Suprapubic skin (tissue), 4 donors: Measurements from ENCODE around the gene SETD4. TPM values are rescaled to one million over a fixed set of nuclear protein-coding genes. Genes with fewer than 3 reads are reported as not detected.

Experiments
- DNase-seq, 2 donors: peaks; one replicate each; pipeline ENCODE4 v3.0.0-alpha.2; 2019; ENCODE audit warnings: low spot score in 2 of 2
- H3K27ac ChIP-seq: fragments of 200-600 bp; sonication (generic); one replicate; pipeline ENCODE4 v1.5.1; 2019
- H3K27me3 ChIP-seq: fragments of 200-600 bp; sonication (generic); one replicate; pipeline ENCODE4 v1.5.1; 2019
- H3K36me3 ChIP-seq: fragments of 200-600 bp; sonication (generic); one replicate; pipeline ENCODE4 v1.5.1; 2019
- H3K4me1 ChIP-seq: fragments of 200-600 bp; sonication (generic); one replicate; pipeline ENCODE4 v1.5.1; 2019
- H3K4me3 ChIP-seq: fragments of 200-600 bp; sonication (generic); one replicate; pipeline ENCODE4 v1.5.1; 2019; ENCODE audit warnings: mild to moderate bottlenecking
- H3K9me3 ChIP-seq: fragments of 200-600 bp; sonication (generic); one replicate; pipeline ENCODE4 v1.5.1; 2019
- CTCF ChIP-seq, 2 donors: fragments of 200-600 bp in 1 of 2; fragments of 450-650 bp in 1 of 2; sonication (generic) in 1 of 2; IDR thresholded peaks; one replicate each; pipeline ENCODE4 v1.5.1; 2016 to 2019; ENCODE audit warnings: antibody characterized with exemption in 2 of 2, mild to moderate bottlenecking in 1 of 2, moderate library complexity in 1 of 2
- EP300 ChIP-seq: sonication (generic); formaldehyde crosslinking; IDR thresholded peaks from one replicate; pipeline ENCODE4 v1.6.1; 2017; ENCODE audit warnings: antibody characterized with exemption
- POLR2A ChIP-seq, 2 donors: fragments of 450-650 bp; IDR thresholded peaks; one replicate each; pipeline ENCODE4 v1.6.1; 2017; ENCODE audit warnings: antibody characterized with exemption in 2 of 2, mild to moderate bottlenecking in 2 of 2, moderate library complexity in 2 of 2
- POLR2AphosphoS5 ChIP-seq, 3 donors: sonication (generic); formaldehyde crosslinking; IDR thresholded peaks; one replicate each; pipeline ENCODE4 v1.6.1; 2017; ENCODE audit warnings: antibody characterized with exemption in 3 of 3
- WGBS: methylation state at CpG from one replicate; pipeline ENCODE4 v1.1.5; 2018; 5-methylcytosine and 5-hydroxymethylcytosine counted together
- total RNA-seq, 4 donors: library from RNA; depleted of rRNA; stranded (reverse); fragments of >200 nt; gene quantifications; one replicate each; pipeline ENCODE4 v1.1.0, GENCODE V29; 2016

SETD4 gene
- total RNA-seq, 4 donors from 2014 or later: 20.8 to 80.9 (median 26.5) TPM

- 91% methylated on average over 17 of the region's 17 CpGs for WGBS
- Histone ChIP-seq H3K27ac (no peak overlapping the region), H3K4me1 (no peaks in the 10 kb centered on the region), H3K4me3 (no peak overlapping the region), H3K9me3 (no peaks in the 10 kb centered on the region), H3K36me3 (peaks cover 84% of the 10 kb centered on the region), H3K27me3 (no peaks in the 10 kb centered on the region)
- DNase-seq: peak in 1 of 2 donors; percentile 43
- TF ChIP-seq CTCF (IDR thresholded peaks at IDR 0.05) (no peak), EP300 (no peak), POLR2AphosphoS5 (IDR thresholded peaks at IDR 0.05) (no peak), POLR2A (IDR thresholded peaks at IDR 0.05) (no peak)
Observed at GRCh38 chr21:36038701-36039497, 21.4 kb downstream of the SETD4 start.

DNA sequence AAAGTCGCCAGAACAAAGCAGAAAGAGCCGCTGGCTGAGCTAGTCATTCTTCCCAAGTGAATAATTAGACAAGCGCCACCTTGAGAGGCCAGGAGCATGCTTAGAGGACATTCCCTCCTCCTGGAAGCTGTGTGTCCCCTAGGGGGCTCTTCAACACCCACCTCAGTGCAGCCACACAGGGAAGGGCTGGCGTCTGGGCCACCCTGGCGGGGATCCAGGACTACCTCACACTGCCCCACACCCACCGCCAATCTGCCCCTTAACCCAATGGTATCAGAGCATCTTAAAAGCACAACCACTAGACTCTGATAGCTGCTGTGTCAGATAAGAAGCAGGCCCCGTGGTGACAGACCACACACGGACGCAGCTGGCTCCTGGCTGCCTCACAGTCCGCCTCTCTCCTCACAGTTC, 24.9 kb downstream of the SETD4 start:
- peak in 1 of 2 donors; percentile 59 for DNase-seq
- H3K4me3 ChIP-seq: no peak overlapping the region
- whole genome bisulfite sequencing: 83% methylated on average over 8 of the region's 10 CpGs
- no peaks in the 10 kb centered on the region for H3K9me3 ChIP-seq
- H3K27ac ChIP-seq: no peak overlapping the region
- no peaks in the 10 kb centered on the region for H3K4me1 ChIP-seq
- no peaks in the 10 kb centered on the region for H3K27me3 ChIP-seq
- H3K36me3 ChIP-seq: peaks cover 57% of the 10 kb centered on the region
- TF ChIP-seq POLR2AphosphoS5 (IDR thresholded peaks at IDR 0.05) (no peak), CTCF (IDR thresholded peaks at IDR 0.05) (no peak), POLR2A (IDR thresholded peaks at IDR 0.05) (no peak), EP300 (no peak)

- 86% methylated on average over 16 of the region's 16 CpGs for WGBS
- DNase-seq: peak in 1 of 2 donors; percentile 44
- no peak overlapping the region for H3K4me3 ChIP-seq
- no peaks in the 10 kb centered on the region for H3K4me1 ChIP-seq
- TF ChIP-seq POLR2AphosphoS5 (IDR thresholded peaks at IDR 0.05) (no peak), EP300 (no peak), CTCF (IDR thresholded peaks at IDR 0.05) (no peak)
- peaks cover 51% of the 10 kb centered on the region for H3K36me3 ChIP-seq
- H3K27ac ChIP-seq: no peak overlapping the region
- H3K9me3 ChIP-seq: no peaks in the 10 kb centered on the region
- no peaks in the 10 kb centered on the region for H3K27me3 ChIP-seq
Observed at GRCh38 chr21:36034211-36034913, 26.0 kb downstream of the SETD4 start.

- Histone ChIP-seq H3K9me3 (no peaks in the 10 kb centered on the region), H3K4me3 (no peak overlapping the region), H3K4me1 (peaks cover 4% of the 10 kb centered on the region), H3K36me3 (peaks cover 37% of the 10 kb centered on the region), H3K27me3 (no peaks in the 10 kb centered on the region), H3K27ac (no peak overlapping the region)
- WGBS: 84% methylated on average over 18 of the region's 28 CpGs
- TF ChIP-seq CTCF (IDR thresholded peaks at IDR 0.05) (no peak), EP300 (no peak), POLR2AphosphoS5 (IDR thresholded peaks at IDR 0.05) (no peak), POLR2A (IDR thresholded peaks at IDR 0.05) (no peak)
- DNase-seq: peak in 1 of 2 donors; percentile 73
Observed at GRCh38 chr21:36032647-36033406, 27.5 kb downstream of the SETD4 start.
